ENCODE data around the gene SEPTIN5. TPM values are rescaled to one million over a fixed set of nuclear protein-coding genes. Genes with fewer than 3 reads are reported as not detected.

SEPTIN5 gene
- total and polyA plus RNA-seq, 9 of the 15 experiments (the other 6 are each of a cell fraction or from before 2014, with no cell fraction given) = 0.03 to 195 (median 119) TPM

DNA sequence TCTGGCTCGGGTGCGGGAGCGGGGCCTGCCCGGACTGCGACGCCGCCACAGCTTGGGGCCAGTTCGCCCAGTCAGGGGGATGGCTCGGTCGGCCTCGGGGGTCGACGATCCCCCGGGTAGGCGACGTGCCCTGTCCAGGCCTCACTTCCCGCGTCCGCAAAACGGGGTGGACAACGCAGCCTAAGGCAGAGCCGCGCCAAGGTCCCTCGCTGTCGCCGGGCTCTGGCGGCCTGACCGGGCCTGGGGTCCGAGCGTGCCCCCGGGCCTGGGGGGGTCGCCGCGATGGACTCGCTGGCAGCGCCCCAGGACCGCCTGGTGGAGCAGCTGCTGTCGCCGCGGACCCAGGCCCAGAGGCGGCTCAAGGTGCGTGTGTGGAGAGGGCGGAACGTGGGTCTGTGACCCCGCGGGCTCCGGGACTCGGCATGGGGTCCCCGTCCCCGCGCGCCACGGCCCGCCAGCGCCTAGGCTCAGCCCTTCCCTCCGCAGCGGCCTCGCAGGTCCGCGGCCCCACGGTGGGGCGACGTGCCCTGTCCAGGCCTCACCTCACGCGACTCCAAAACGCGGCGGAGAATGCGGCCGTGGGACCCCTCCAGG lies 4.2 kb downstream of the SEPTIN5 start (continued):
- TF ChIP-seq ARNT (IDR thresholded peaks at IDR 0.05) (no peak), SOX6 (IDR thresholded peaks at IDR 0.05) (no peak), ZNF830 (CRISPR knock-in tag; IDR thresholded peaks at IDR 0.05) (no peak), ZFPM2 (CRISPR knock-in tag; IDR thresholded peaks at IDR 0.05) (peak; percentile 23; the same call in 1 of the 2 replicates), SLC30A9 (CRISPR knock-in tag; IDR thresholded peaks at IDR 0.05) (no peak), PTBP1 (IDR thresholded peaks at IDR 0.05; ENCODE audit: low read depth, low read length) (0 out of 2 replicates have a peak, but pooled peaks have one; percentile 74), TRIM24 (IDR thresholded peaks at IDR 0.05) (no peak), ZNF146 (CRISPR knock-in tag; IDR thresholded peaks at IDR 0.05; ENCODE audit: unreplicated experiment) (no peak), POLR2A (conservative IDR thresholded peaks at IDR 0.05) (peak; percentile 88), MEF2A (IDR thresholded peaks at IDR 0.05; ENCODE audit: control insufficient read depth, low read depth, low read length) (no peak), TOE1 (IDR thresholded peaks at IDR 0.05; ENCODE audit: borderline replicate concordance) (no peak), TOE1 (CRISPR knock-in tag; IDR thresholded peaks at IDR 0.05; ENCODE audit: borderline replicate concordance, low read depth) (no peak), KLF10 (CRISPR knock-in tag; IDR thresholded peaks at IDR 0.05) (no peak), FIP1L1 (IDR thresholded peaks at IDR 0.05; ENCODE audit: low read depth, low read length, poor library complexity, severe bottlenecking) (no peak), NFATC3 (IDR thresholded peaks at IDR 0.05) (no peak), ZNF507 (tag; conservative IDR thresholded peaks at IDR 0.05) (no peak), ZNF785 (CRISPR knock-in tag; IDR thresholded peaks at IDR 0.05) (no peak), BRD9 (IDR thresholded peaks at IDR 0.05; ENCODE audit: low read depth, partially characterized antibody) (no peak), ZNF324 (CRISPR knock-in tag; IDR thresholded peaks at IDR 0.05) (no peak), NR1H2 (CRISPR knock-in tag; IDR thresholded peaks at IDR 0.05) (no peak), ZNF384 (IDR thresholded peaks at IDR 0.05; ENCODE audit: low read depth, low read length) (0 out of 2 replicates have a peak, but pooled peaks have one; percentile 4), USF1 (CRISPR knock-in tag; IDR thresholded peaks at IDR 0.05) (no peak), HINFP (tag; conservative IDR thresholded peaks at IDR 0.05; ENCODE audit: low read depth) (no peak)
- TF ChIP-seq, protein P1, sequence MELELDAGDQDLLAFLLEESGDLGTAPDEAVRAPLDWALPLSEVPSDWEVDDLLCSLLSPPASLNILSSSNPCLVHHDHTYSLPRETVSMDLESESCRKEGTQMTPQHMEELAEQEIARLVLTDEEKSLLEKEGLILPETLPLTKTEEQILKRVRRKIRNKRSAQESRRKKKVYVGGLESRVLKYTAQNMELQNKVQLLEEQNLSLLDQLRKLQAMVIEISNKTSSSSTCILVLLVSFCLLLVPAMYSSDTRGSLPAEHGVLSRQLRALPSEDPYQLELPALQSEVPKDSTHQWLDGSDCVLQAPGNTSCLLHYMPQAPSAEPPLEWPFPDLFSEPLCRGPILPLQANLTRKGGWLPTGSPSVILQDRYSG (tag; conservative IDR thresholded peaks at IDR 0.05; ENCODE audit: low read depth) = no peak
- TF ChIP-seq, protein P2, sequence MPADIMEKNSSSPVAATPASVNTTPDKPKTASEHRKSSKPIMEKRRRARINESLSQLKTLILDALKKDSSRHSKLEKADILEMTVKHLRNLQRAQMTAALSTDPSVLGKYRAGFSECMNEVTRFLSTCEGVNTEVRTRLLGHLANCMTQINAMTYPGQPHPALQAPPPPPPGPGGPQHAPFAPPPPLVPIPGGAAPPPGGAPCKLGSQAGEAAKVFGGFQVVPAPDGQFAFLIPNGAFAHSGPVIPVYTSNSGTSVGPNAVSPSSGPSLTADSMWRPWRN (IDR thresholded peaks at IDR 0.05; ENCODE audit: low read depth) = no peak
